Endothelial cell of umbilical vein (primary cell): ENCODE data around the gene SLC38A2.

Experiments used
- EZH2 ChIP-seq: IDR thresholded peaks from 2 replicates; pipeline ENCODE4 v1.6.1; 2012; ENCODE audit warnings: borderline replicate concordance, low read depth, mild to moderate bottlenecking, moderate library complexity, low read length, inconsistent platforms; ENCODE audit not compliant: severe bottlenecking
- POLR2AphosphoS5 ChIP-seq: IDR thresholded peaks from 2 replicates; pipeline ENCODE4 v1.6.1; 2012; ENCODE audit warnings: low read depth, mild to moderate bottlenecking, control low read depth, low read length, moderate library complexity; ENCODE audit not compliant: insufficient read depth
- TF ChIP-seq, protein P1 (sequence below), 2 donors: IDR thresholded peaks; 1 replicate in 1 of 2; 2 replicates in 1 of 2; pipeline ENCODE4 v1.5.1; 2011; ENCODE audit warnings: low read length in 2 of 2, mild to moderate bottlenecking in 2 of 2, moderate library complexity in 2 of 2, control low read depth in 1 of 2, inconsistent platforms in 1 of 2, low read depth in 1 of 2; ENCODE audit not compliant: insufficient read depth in 1 of 2; ENCODE audit errors: extremely low read depth in 1 of 2

DNA sequence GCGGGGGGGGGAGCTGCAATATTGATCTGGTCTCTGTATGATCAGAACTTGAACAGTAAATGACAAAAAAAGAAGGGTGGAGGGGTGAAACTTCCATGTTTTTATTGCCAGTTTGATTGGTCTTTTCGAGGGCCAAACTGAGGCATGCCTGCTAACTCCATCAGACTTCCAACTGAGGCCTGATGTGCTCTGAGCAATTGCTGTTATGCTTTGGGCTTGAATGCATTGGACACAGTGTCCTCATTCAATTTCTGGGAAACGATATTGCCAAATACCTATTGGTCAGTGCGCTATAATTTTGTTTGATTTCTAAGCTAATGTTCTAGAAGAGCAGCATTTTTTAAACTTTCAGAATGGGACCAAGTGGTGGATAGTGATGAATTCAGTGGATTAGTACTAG is 2.1 kb upstream of the SLC38A2 start:
- TF ChIP-seq, protein P1, sequence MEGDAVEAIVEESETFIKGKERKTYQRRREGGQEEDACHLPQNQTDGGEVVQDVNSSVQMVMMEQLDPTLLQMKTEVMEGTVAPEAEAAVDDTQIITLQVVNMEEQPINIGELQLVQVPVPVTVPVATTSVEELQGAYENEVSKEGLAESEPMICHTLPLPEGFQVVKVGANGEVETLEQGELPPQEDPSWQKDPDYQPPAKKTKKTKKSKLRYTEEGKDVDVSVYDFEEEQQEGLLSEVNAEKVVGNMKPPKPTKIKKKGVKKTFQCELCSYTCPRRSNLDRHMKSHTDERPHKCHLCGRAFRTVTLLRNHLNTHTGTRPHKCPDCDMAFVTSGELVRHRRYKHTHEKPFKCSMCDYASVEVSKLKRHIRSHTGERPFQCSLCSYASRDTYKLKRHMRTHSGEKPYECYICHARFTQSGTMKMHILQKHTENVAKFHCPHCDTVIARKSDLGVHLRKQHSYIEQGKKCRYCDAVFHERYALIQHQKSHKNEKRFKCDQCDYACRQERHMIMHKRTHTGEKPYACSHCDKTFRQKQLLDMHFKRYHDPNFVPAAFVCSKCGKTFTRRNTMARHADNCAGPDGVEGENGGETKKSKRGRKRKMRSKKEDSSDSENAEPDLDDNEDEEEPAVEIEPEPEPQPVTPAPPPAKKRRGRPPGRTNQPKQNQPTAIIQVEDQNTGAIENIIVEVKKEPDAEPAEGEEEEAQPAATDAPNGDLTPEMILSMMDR (IDR thresholded peaks at IDR 0.05; ENCODE audit: extremely low read depth in 1 of 2, insufficient read depth in 1 of 2, low read depth in 1 of 2, low read length in 2 of 2) = no peak
- TF ChIP-seq POLR2AphosphoS5 (no peak), EZH2 (no peak)
